ENCODE measurements around the gene KCNK3.

DNA sequence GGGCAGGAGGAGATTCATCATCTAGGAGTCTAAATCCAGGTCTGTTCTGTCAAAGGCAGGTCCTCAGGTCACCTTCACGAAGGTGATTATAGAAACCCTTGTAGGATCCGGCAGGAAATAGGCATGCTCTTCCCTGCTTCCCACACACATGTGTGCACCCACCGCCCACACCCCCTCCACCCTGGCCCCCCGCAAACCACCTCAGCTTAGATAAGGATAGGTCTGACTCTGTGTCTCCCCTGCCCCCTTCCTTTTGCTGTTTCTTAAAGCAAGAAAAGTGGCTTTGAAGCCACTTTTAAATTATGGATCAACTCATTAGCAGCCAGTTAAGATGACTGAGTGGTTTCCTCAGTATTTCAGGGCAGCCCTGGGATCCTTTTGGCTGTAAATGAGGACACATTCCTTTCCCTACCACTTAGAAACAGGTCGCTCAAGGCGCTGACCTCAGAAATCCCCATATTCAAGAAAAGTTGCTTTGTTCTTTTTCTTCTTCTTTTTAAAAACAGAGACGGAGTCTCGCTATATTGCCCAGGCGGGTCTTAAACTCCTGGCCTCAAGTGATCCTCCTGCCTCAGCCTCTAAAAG is 36.8 kb upstream of the KCNK3 start:
- TF ChIP-seq, protein P1, sequence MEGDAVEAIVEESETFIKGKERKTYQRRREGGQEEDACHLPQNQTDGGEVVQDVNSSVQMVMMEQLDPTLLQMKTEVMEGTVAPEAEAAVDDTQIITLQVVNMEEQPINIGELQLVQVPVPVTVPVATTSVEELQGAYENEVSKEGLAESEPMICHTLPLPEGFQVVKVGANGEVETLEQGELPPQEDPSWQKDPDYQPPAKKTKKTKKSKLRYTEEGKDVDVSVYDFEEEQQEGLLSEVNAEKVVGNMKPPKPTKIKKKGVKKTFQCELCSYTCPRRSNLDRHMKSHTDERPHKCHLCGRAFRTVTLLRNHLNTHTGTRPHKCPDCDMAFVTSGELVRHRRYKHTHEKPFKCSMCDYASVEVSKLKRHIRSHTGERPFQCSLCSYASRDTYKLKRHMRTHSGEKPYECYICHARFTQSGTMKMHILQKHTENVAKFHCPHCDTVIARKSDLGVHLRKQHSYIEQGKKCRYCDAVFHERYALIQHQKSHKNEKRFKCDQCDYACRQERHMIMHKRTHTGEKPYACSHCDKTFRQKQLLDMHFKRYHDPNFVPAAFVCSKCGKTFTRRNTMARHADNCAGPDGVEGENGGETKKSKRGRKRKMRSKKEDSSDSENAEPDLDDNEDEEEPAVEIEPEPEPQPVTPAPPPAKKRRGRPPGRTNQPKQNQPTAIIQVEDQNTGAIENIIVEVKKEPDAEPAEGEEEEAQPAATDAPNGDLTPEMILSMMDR (IDR thresholded peaks at IDR 0.05): no peak
- no peak for TF ChIP-seq POLR2A (IDR thresholded peaks at IDR 0.05)

All from thyroid gland (tissue), 4 donors.